ENCODE measurements around the gene GPRC5C. TPM values are rescaled to one million over a fixed set of nuclear protein-coding genes. Genes with fewer than 3 reads are reported as not detected.

Gene GPRC5C
- total and polyA plus RNA-seq, 2 of the 8 experiments (the other 6 are each of a cell fraction or from before 2014, with no cell fraction given): 18.3 to 55.8 TPM

DNA sequence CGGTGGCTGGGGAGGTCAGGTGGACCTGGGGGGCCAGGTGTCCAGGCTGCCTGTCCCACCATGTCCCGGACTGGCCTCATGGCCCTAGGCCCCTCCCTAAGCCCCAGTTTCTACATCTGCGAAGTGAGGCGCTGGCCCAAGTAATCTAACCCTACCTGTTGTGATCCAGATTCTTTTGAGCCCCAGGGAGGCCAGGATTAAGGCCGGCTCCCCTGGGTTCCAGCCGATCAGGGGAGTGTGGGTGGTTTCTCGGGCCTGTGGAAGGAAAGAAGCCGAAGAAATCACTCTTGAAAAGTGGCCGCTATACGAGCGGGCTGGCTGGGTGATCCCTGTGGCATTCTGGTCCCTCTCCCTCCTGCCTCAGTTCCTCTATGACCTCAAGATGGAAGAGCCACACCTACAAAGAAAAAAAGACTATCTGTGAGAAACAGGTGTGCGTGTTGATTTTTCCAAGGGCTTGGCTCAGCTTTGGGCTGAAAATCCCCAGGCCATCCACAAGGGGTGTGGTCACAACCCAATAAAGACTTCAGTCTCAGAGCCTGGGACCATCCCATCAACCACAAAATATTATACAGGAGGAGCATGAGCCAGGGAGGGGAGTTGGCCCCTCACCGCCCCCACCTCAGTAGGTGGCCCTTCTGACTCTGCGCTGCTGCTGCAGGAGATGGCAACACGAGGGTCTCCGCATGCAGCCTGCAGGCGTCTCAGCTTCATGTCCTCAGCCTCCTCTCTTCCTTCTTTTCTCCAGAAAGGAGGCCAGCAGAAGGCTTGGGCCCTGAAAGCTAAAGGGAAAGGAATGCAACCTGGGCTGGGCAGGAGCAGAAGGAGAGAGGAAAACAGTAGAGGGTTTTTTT, 44.3 kb upstream of the GPRC5C start (continued):
- no peak for TF ChIP-seq SUZ12 (IDR thresholded peaks at IDR 0.05; ENCODE audit: low read length)
